Astrocyte (in vitro differentiated cells and primary cell): ENCODE measurements around the gene CACNA1C. TPM values are rescaled to one million over a fixed set of nuclear protein-coding genes. Genes with fewer than 3 reads are reported as not detected.

Experiments
- DNase-seq: peaks from one replicate; pipeline ENCODE4 v3.0.0-alpha.2; 2010; ENCODE audit warnings: low read depth
- FAIRE-seq: peaks from 2 replicates; lab custom pipeline; 2011; peaks lifted over from hg19 to GRCh38; lab: Jason Lieb, UNC
- H2AFZ ChIP-seq: 2 replicates; pipeline ENCODE4 v1.6.0; 2012; ENCODE audit warnings: low read depth, low read length, inconsistent platforms
- H3K27ac ChIP-seq: 2 replicates; pipeline ENCODE4 v1.5.1; 2011; ENCODE audit warnings: low read depth, low read length, inconsistent platforms
- H3K27me3 ChIP-seq: 2 replicates; pipeline ENCODE4 v1.6.0; 2011; ENCODE audit warnings: low read length, inconsistent platforms; ENCODE audit not compliant: insufficient read depth
- H3K36me3 ChIP-seq: 2 replicates; pipeline ENCODE4 v1.5.1; 2011; ENCODE audit warnings: low read length, inconsistent platforms; ENCODE audit not compliant: insufficient read depth
- H3K4me1 ChIP-seq: 2 replicates; pipeline ENCODE4 v1.5.1; 2011; ENCODE audit warnings: low read length, inconsistent platforms; ENCODE audit not compliant: insufficient read depth
- H3K4me2 ChIP-seq: 2 replicates; pipeline ENCODE4 v1.6.0; 2012; ENCODE audit warnings: low read length, inconsistent platforms
- H3K4me3 ChIP-seq: 2 replicates; pipeline ENCODE4 v1.5.1; 2011; ENCODE audit warnings: low read depth, mild to moderate bottlenecking, low read length, inconsistent platforms; ENCODE audit not compliant: insufficient read depth
- H3K79me2 ChIP-seq: 2 replicates; pipeline ENCODE4 v1.6.0; 2012; ENCODE audit warnings: mild to moderate bottlenecking, low read length, inconsistent platforms; ENCODE audit not compliant: insufficient read depth
- H3K9ac ChIP-seq: 2 replicates; pipeline ENCODE4 v1.6.0; 2012; ENCODE audit warnings: mild to moderate bottlenecking, low read length, inconsistent platforms
- H3K9me3 ChIP-seq: 2 replicates; pipeline ENCODE4 v1.5.1; 2012; ENCODE audit warnings: low read depth, mild to moderate bottlenecking, low read length, inconsistent platforms; ENCODE audit not compliant: insufficient read depth
- H4K20me1 ChIP-seq: 2 replicates; pipeline ENCODE4 v1.6.0; 2012; ENCODE audit warnings: low read length, inconsistent platforms; ENCODE audit not compliant: insufficient read depth
- H3K27ac Mint-ChIP-seq: one replicate; pipeline ENCODE4 v1.8.0; 2021; ENCODE audit warnings: mild to moderate bottlenecking, mixed read lengths; ENCODE audit not compliant: unreplicated experiment
- H3K27me3 Mint-ChIP-seq: one replicate; pipeline ENCODE4 v1.8.0; 2021; ENCODE audit warnings: low read depth, mixed read lengths; ENCODE audit not compliant: unreplicated experiment
- H3K36me3 Mint-ChIP-seq: one replicate; pipeline ENCODE4 v1.8.0; 2021; ENCODE audit warnings: low read depth, mixed read lengths; ENCODE audit not compliant: unreplicated experiment
- H3K4me1 Mint-ChIP-seq: one replicate; pipeline ENCODE4 v1.8.0; 2021; ENCODE audit warnings: low read depth, mixed read lengths; ENCODE audit not compliant: unreplicated experiment
- H3K4me3 Mint-ChIP-seq: one replicate; pipeline ENCODE4 v1.8.0; 2021; ENCODE audit warnings: mild to moderate bottlenecking, moderate library complexity, mixed read lengths; ENCODE audit not compliant: unreplicated experiment
- H3K9me3 Mint-ChIP-seq: one replicate; pipeline ENCODE4 v1.8.0; 2021; ENCODE audit warnings: mild to moderate bottlenecking, mixed read lengths; ENCODE audit not compliant: unreplicated experiment
- CTCF ChIP-seq: IDR thresholded peaks from 2 replicates; pipeline ENCODE4 v1.5.1; 2011; ENCODE audit warnings: low read depth, mild to moderate bottlenecking, inconsistent platforms, low read length, moderate library complexity; ENCODE audit not compliant: insufficient read depth
- EZH2 ChIP-seq: IDR thresholded peaks from 2 replicates; pipeline ENCODE4 v1.6.1; 2012; ENCODE audit warnings: mild to moderate bottlenecking, low read length, inconsistent platforms; ENCODE audit not compliant: insufficient read depth
- total RNA-seq: library from RNA; stranded (reverse); gene quantifications from 2 replicates; pipeline ENCODE4 v1.2.1, GENCODE V29; 2021

CACNA1C gene
- total RNA-seq, 1 donor from 2014 or later = 2.1 TPM

GRCh38 chr12:2333491-2334195 is 280.9 kb downstream of the CACNA1C start:
- H3K9me3 Mint-ChIP-seq = no peaks in the 10 kb centered on the region

GRCh38 chr12:2334271-2334670 is 281.5 kb downstream of the CACNA1C start:
- no peak for FAIRE-seq
- Mint-ChIP-seq H3K27ac (no peak overlapping the region), H3K4me1 (peaks cover 50% of the 10 kb centered on the region)

More at GRCh38 chr12:2333491-2334195, 280.9 kb downstream of the CACNA1C start:
- FAIRE-seq = no peak
- Histone ChIP-seq H3K36me3 (no peaks in the 10 kb centered on the region), H3K4me1 (peaks cover 43% of the 10 kb centered on the region), H3K79me2 (no peaks in the 10 kb centered on the region), H3K9me3 (no peaks in the 10 kb centered on the region), H3K9ac (no peak overlapping the region), H3K27ac (no peak overlapping the region), H3K4me3 (no peak overlapping the region), H3K27me3 (no peaks in the 10 kb centered on the region), H4K20me1 (no peaks in the 10 kb centered on the region), H3K4me2 (no peak overlapping the region), H2AFZ (no peak overlapping the region)
- DNase-seq = no peak
- no peaks in the 10 kb centered on the region for H3K36me3 Mint-ChIP-seq
- no peak overlapping the region for H3K4me3 Mint-ChIP-seq
- H3K27ac Mint-ChIP-seq = peak overlapping the region; percentile 7
- TF ChIP-seq EZH2 (no peak), CTCF (no peak)
- H3K27me3 Mint-ChIP-seq = peaks cover under 1% of the 10 kb centered on the region
- peaks cover 49% of the 10 kb centered on the region for H3K4me1 Mint-ChIP-seq

More at GRCh38 chr12:2334271-2334670, 281.5 kb downstream of the CACNA1C start:
- TF ChIP-seq EZH2 (no peak), CTCF (no peak)
- Histone ChIP-seq H3K9me3 (no peaks in the 10 kb centered on the region), H3K4me1 (peaks cover 49% of the 10 kb centered on the region), H3K4me2 (no peak overlapping the region), H3K4me3 (no peak overlapping the region), H3K9ac (no peak overlapping the region), H3K79me2 (no peaks in the 10 kb centered on the region), H2AFZ (no peak overlapping the region), H3K36me3 (no peaks in the 10 kb centered on the region), H3K27me3 (no peaks in the 10 kb centered on the region), H3K27ac (no peak overlapping the region), H4K20me1 (no peaks in the 10 kb centered on the region)
- H3K36me3 Mint-ChIP-seq = no peaks in the 10 kb centered on the region
- no peaks in the 10 kb centered on the region for H3K9me3 Mint-ChIP-seq
- H3K27me3 Mint-ChIP-seq = no peaks in the 10 kb centered on the region
- no peak for DNase-seq
- H3K4me3 Mint-ChIP-seq = no peak overlapping the region
